ENCODE data around the gene CACNA1B. TPM values are rescaled to one million over a fixed set of nuclear protein-coding genes. Genes with fewer than 3 reads are reported as not detected.

Gene CACNA1B
- total and polyA plus RNA-seq, 7 donors: under 0.01 to 1.4 (median 0.55) TPM; not detected in 1

GRCh38 chr9:137977571-137978261 is 100.1 kb downstream of the CACNA1B start:
- Histone ChIP-seq H3K9me3 (no peaks in the 10 kb centered on the region), H3K4me1 (no peaks in the 10 kb centered on the region), H3K36me3 (no peaks in the 10 kb centered on the region), H3K4me3 (no peak overlapping the region), H3K27me3 (no peaks in the 10 kb centered on the region), H3K27ac (no peak overlapping the region)
- 79 to 83% methylated on average over 8 of the region's 8 CpGs for WGBS, 2 donors
- intact Hi-C loops (cut with DNase I): no loop called here
- TF ChIP-seq CTCF (IDR thresholded peaks at IDR 0.05) (no peak), POLR2A (IDR thresholded peaks at IDR 0.05) (no peak), EP300 (IDR thresholded peaks at IDR 0.05) (no peak), POLR2AphosphoS5 (IDR thresholded peaks at IDR 0.05) (no peak)
- peak; percentile 51 for DNase-seq

GRCh38 chr9:137978262-137978714 is 100.7 kb downstream of the CACNA1B start:
- TF ChIP-seq POLR2A (IDR thresholded peaks at IDR 0.05) (no peak), EP300 (IDR thresholded peaks at IDR 0.05) (no peak), POLR2AphosphoS5 (IDR thresholded peaks at IDR 0.05) (no peak), CTCF (IDR thresholded peaks at IDR 0.05) (no peak)
- H3K27me3 ChIP-seq: no peaks in the 10 kb centered on the region
- H3K36me3 ChIP-seq: no peaks in the 10 kb centered on the region
- no peaks in the 10 kb centered on the region for H3K4me1 ChIP-seq
- no peak for DNase-seq
- no peak overlapping the region for H3K27ac ChIP-seq
- H3K9me3 ChIP-seq: no peaks in the 10 kb centered on the region
- intact Hi-C loops (cut with DNase I): no loop called here
- WGBS, 2 donors: 71 to 75% methylated on average over 4 of the region's 4 CpGs
- no peak overlapping the region for H3K4me3 ChIP-seq

- Histone ChIP-seq H3K36me3 (no peaks in the 10 kb centered on the region), H3K27ac (no peak overlapping the region), H3K4me3 (no peak overlapping the region), H3K4me1 (no peaks in the 10 kb centered on the region), H3K27me3 (no peaks in the 10 kb centered on the region), H3K9me3 (no peaks in the 10 kb centered on the region)
- WGBS, 2 donors: 64 to 79% methylated on average over 1 of the region's 1 CpG
- intact Hi-C loops (cut with DNase I): no loop called here
- TF ChIP-seq CTCF (IDR thresholded peaks at IDR 0.05) (no peak), POLR2AphosphoS5 (IDR thresholded peaks at IDR 0.05) (no peak), EP300 (IDR thresholded peaks at IDR 0.05) (no peak), POLR2A (IDR thresholded peaks at IDR 0.05) (no peak)
- peak; percentile 53 for DNase-seq
Observed at GRCh38 chr9:137982200-137982599, 104.6 kb downstream of the CACNA1B start.

GRCh38 chr9:137984005-137984404 is 106.4 kb downstream of the CACNA1B start:
- Histone ChIP-seq H3K4me3 (no peak overlapping the region), H3K4me1 (no peaks in the 10 kb centered on the region), H3K9me3 (no peaks in the 10 kb centered on the region), H3K27me3 (peaks cover 0 to 11% (median 0%) of the 10 kb centered on the region in 3 donors), H3K36me3 (no peaks in the 10 kb centered on the region), H3K27ac (no peak overlapping the region)
- DNase-seq: peak; percentile 48
- 83 to 87% methylated on average over 16 of the region's 16 CpGs for WGBS, 2 donors
- intact Hi-C loops (cut with DNase I): no loop called here
- TF ChIP-seq POLR2AphosphoS5 (IDR thresholded peaks at IDR 0.05): no peak
- no peak for TF ChIP-seq POLR2A (IDR thresholded peaks at IDR 0.05)
- TF ChIP-seq EP300 (IDR thresholded peaks at IDR 0.05): no peak
- no peak for TF ChIP-seq CTCF (IDR thresholded peaks at IDR 0.05)

Data from sigmoid colon (tissue), 7 donors.